H1 (cell line): ENCODE data around the gene ANXA1. TPM values are rescaled to one million over a fixed set of nuclear protein-coding genes. Genes with fewer than 3 reads are reported as not detected.

ENCODE experiments used
- CTCF ChIA-PET: fragments of 300-600 bp; sonication (Branson Sonifier 250); formaldehyde crosslinking; loops from one replicate; lab custom pipeline; 2021; ENCODE audit not compliant: partially characterized antibody; lab: Charles Lee
- POLR2A ChIA-PET: fragments of 300-600 bp; sonication (Branson Sonifier 250); formaldehyde crosslinking; loops from one replicate; lab custom pipeline; 2021; ENCODE audit warnings: inconsistent platforms; ENCODE audit not compliant: partially characterized antibody; lab: Charles Lee
- DNase-seq, 2 experiments: peaks; one replicate each; pipeline versions ENCODE4 v3.0.0 to v3.0.0-alpha.2; 2010 to 2022; ENCODE audit warnings: low spot score in 2 of 2, low read depth in 1 of 2, mixed read lengths in 1 of 2
- FAIRE-seq: peaks from 2 replicates; lab custom pipeline; 2011; peaks lifted over from hg19 to GRCh38; lab: Jason Lieb, UNC
- H2AFZ ChIP-seq: 2 replicates; pipeline ENCODE4 v1.8.1; 2012; ENCODE audit warnings: low read length, inconsistent platforms
- H2AK5ac ChIP-seq: 2 replicates; pipeline ENCODE4 v1.6.1; 2013; ENCODE audit warnings: low read depth, low read length
- H2BK120ac ChIP-seq: replicated peaks from 2 replicates; pipeline ENCODE3; 2013; ENCODE audit warnings: low read depth, low read length, inconsistent platforms
- H2BK12ac ChIP-seq: 2 replicates; pipeline ENCODE4 v1.6.1; 2013; ENCODE audit warnings: low read depth, low read length
- H2BK15ac ChIP-seq: 2 replicates; pipeline ENCODE4 v1.6.1; 2013; ENCODE audit warnings: low read length
- H2BK20ac ChIP-seq: 2 replicates; pipeline ENCODE4 v1.6.1; 2013; ENCODE audit warnings: low read length
- H2BK5ac ChIP-seq: 2 replicates; pipeline ENCODE4 v1.6.1; 2013; ENCODE audit warnings: low read depth, low read length
- H3K14ac ChIP-seq: 2 replicates; pipeline ENCODE4 v1.6.1; 2013; ENCODE audit warnings: inconsistent platforms; ENCODE audit not compliant: insufficient read length
- H3K18ac ChIP-seq: 2 replicates; pipeline ENCODE4 v1.6.1; 2013; ENCODE audit warnings: low read length; ENCODE audit errors: extremely low read depth
- H3K23ac ChIP-seq: 2 replicates; pipeline ENCODE4 v1.6.1; 2013; ENCODE audit warnings: inconsistent platforms; ENCODE audit not compliant: insufficient read length
- H3K23me2 ChIP-seq: 2 replicates; pipeline ENCODE4 v1.6.1; 2013; ENCODE audit warnings: low read depth, low read length
- H3K27ac ChIP-seq: 2 replicates; pipeline ENCODE4 v1.6.1; 2011; ENCODE audit warnings: low read depth, low read length, inconsistent platforms
- H3K27me3 ChIP-seq, 4 experiments: replicated peaks in 1 of 4; 1 replicate in 1 of 4; 2 replicates in 3 of 4; pipeline versions ENCODE4 v1.6.1 to v1.8.1; 2011 to 2013; ENCODE audit warnings: low read length in 3 of 4, mild to moderate bottlenecking in 3 of 4, inconsistent platforms in 2 of 4, mixed read lengths in 2 of 4, moderate library complexity in 1 of 4; ENCODE audit not compliant: control insufficient read depth in 3 of 4, insufficient read depth in 3 of 4; ENCODE audit errors: extremely low read depth in 1 of 4
- H3K36me3 ChIP-seq, 4 experiments: 2 replicates each; pipeline versions ENCODE4 v1.6.1 to v1.8.1; 2011 to 2013; ENCODE audit warnings: mild to moderate bottlenecking in 4 of 4, low read length in 3 of 4, moderate library complexity in 2 of 4, control low read depth in 1 of 4, inconsistent platforms in 1 of 4; ENCODE audit not compliant: insufficient read depth in 4 of 4, control insufficient read depth in 2 of 4
- H3K4ac ChIP-seq: replicated peaks from 2 replicates; pipeline ENCODE3; 2013; ENCODE audit warnings: low read length, low read depth, mixed read lengths, inconsistent platforms; ENCODE audit not compliant: insufficient read length
- H3K4me1 ChIP-seq, 4 experiments: replicated peaks in 1 of 4; 1 replicate in 1 of 4; 2 replicates in 3 of 4; pipeline versions ENCODE4 v1.6.1 to v1.8.1; 2011 to 2013; ENCODE audit warnings: low read length in 3 of 4, inconsistent platforms in 2 of 4, mixed read lengths in 1 of 4; ENCODE audit not compliant: insufficient read depth in 4 of 4, control insufficient read depth in 3 of 4
- H3K4me2 ChIP-seq, 2 experiments: 2 replicates each; pipeline versions ENCODE4 v1.6.1 to v1.8.1; 2011 to 2013; ENCODE audit warnings: low read depth in 2 of 2, low read length in 2 of 2, control low read depth in 1 of 2, inconsistent platforms in 1 of 2, mild to moderate bottlenecking in 1 of 2; ENCODE audit not compliant: insufficient read depth in 1 of 2
- H3K4me3 ChIP-seq, 4 experiments: fragments of 200-600, 300-600 bp in 1 of 4; sonication (generic), shearing (Covaris generic), sonication (Bioruptor Twin) in 1 of 4; 2 replicates each; pipeline versions ENCODE4 v1.5.1 to v1.8.1; 2011 to 2016; ENCODE audit warnings: low read length in 4 of 4, low read depth in 3 of 4, control low read depth in 2 of 4, inconsistent platforms in 2 of 4, mild to moderate bottlenecking in 2 of 4, mixed read lengths in 1 of 4, moderate library complexity in 1 of 4; ENCODE audit not compliant: insufficient read depth in 2 of 4; ENCODE audit errors: extremely low read depth in 1 of 4
- H3K56ac ChIP-seq: replicated peaks from 2 replicates; pipeline ENCODE3; 2013; ENCODE audit warnings: low read depth, mild to moderate bottlenecking, mixed read lengths, low read length, inconsistent platforms; ENCODE audit not compliant: insufficient read length
- H3K79me1 ChIP-seq: 2 replicates; pipeline ENCODE4 v1.6.1; 2013; ENCODE audit warnings: low read depth, low read length, control low read depth
- H3K79me2 ChIP-seq, 2 experiments: 2 replicates each; pipeline versions ENCODE4 v1.6.1 to v1.8.1; 2012 to 2013; ENCODE audit warnings: low read length in 2 of 2, mild to moderate bottlenecking in 2 of 2, inconsistent platforms in 1 of 2; ENCODE audit not compliant: insufficient read depth in 2 of 2, control insufficient read depth in 1 of 2
- H3K9ac ChIP-seq, 4 experiments: replicated peaks in 1 of 4; 1 replicate in 1 of 4; 2 replicates in 3 of 4; pipeline versions ENCODE4 v1.6.1 to v1.8.1; 2011 to 2013; ENCODE audit warnings: low read depth in 3 of 4, low read length in 3 of 4, control low read depth in 2 of 4, mild to moderate bottlenecking in 2 of 4, moderate library complexity in 2 of 4, inconsistent platforms in 1 of 4; ENCODE audit errors: extremely low read depth in 1 of 4
- H3K9me3 ChIP-seq, 2 experiments: 2 replicates each; pipeline versions ENCODE4 v1.6.1 to v1.8.1; 2012 to 2013; ENCODE audit warnings: mild to moderate bottlenecking in 2 of 2, moderate library complexity in 2 of 2, control low read depth in 1 of 2, inconsistent platforms in 1 of 2, low read depth in 1 of 2, low read length in 1 of 2, mixed read lengths in 1 of 2; ENCODE audit not compliant: insufficient read depth in 2 of 2
- H4K20me1 ChIP-seq, 2 experiments: replicated peaks in 1 of 2; 2 replicates each; pipeline versions ENCODE3 to v1.8.1; 2011 to 2013; ENCODE audit warnings: inconsistent platforms in 2 of 2, low read length in 2 of 2, mild to moderate bottlenecking in 1 of 2; ENCODE audit not compliant: insufficient read depth in 2 of 2, control insufficient read depth in 1 of 2
- H4K5ac ChIP-seq: 2 replicates; pipeline ENCODE4 v1.6.1; 2013; ENCODE audit warnings: low read length, low read depth, mixed read lengths, inconsistent platforms; ENCODE audit not compliant: insufficient read length
- H4K8ac ChIP-seq: 2 replicates; pipeline ENCODE4 v1.8.0; 2013; ENCODE audit warnings: mild to moderate bottlenecking, moderate library complexity, low read length, inconsistent platforms; ENCODE audit not compliant: insufficient read depth; ENCODE audit errors: extremely low read depth
- H4K91ac ChIP-seq: replicated peaks from 2 replicates; pipeline ENCODE3; 2013; ENCODE audit warnings: low read length, mixed read lengths, inconsistent platforms; ENCODE audit not compliant: insufficient read length
- CEBPB ChIP-seq: IDR thresholded peaks from 2 replicates; pipeline ENCODE4 v1.6.1; 2012; ENCODE audit warnings: low read depth, low read length
- EP300 ChIP-seq, 2 experiments: IDR thresholded peaks; 1 replicate in 1 of 2; 2 replicates in 1 of 2; pipeline ENCODE4 v1.6.1; 2011 to 2012; ENCODE audit warnings: low read depth in 2 of 2, low read length in 2 of 2, mild to moderate bottlenecking in 2 of 2, borderline replicate concordance in 1 of 2, inconsistent platforms in 1 of 2, moderate library complexity in 1 of 2
- JUN ChIP-seq: IDR thresholded peaks from 2 replicates; pipeline ENCODE4 v1.6.1; 2011; ENCODE audit warnings: low read depth, mild to moderate bottlenecking, improper control_type of control experiment, low read length
- MAFK ChIP-seq: IDR thresholded peaks from 2 replicates; pipeline ENCODE4 v1.6.1; 2012; ENCODE audit warnings: low read depth, mild to moderate bottlenecking, improper control_type of control experiment, low read length
- POLR2AphosphoS5 ChIP-seq: IDR thresholded peaks from 2 replicates; pipeline ENCODE4 v1.6.1; 2011; ENCODE audit warnings: low read depth, low read length
- POU5F1 ChIP-seq: IDR thresholded peaks from 2 replicates; pipeline ENCODE4 v1.6.1; 2011; ENCODE audit warnings: low read depth, mild to moderate bottlenecking, low read length, moderate library complexity
- RFX5 ChIP-seq: IDR thresholded peaks from 2 replicates; pipeline ENCODE4 v1.6.1; 2011; ENCODE audit warnings: low read depth, low read length, improper control_type of control experiment, borderline replicate concordance
- SP4 ChIP-seq: IDR thresholded peaks from 2 replicates; pipeline ENCODE4 v1.6.1; 2012; ENCODE audit warnings: low read length, inconsistent platforms
- WGBS, 2 experiments: shearing (Covaris generic) in 1 of 2; methylation state at CpG; one replicate each; pipeline versions ENCODE4 v1.1.6 to v1.1.7; 2013 to 2015; ENCODE audit warnings: low lambda C conversion rate in 2 of 2, mixed read lengths in 2 of 2, inconsistent platforms in 1 of 2, low coverage in 1 of 2, missing lambda C conversion rate in 1 of 2; ENCODE audit not compliant: insufficient replicate concordance in 2 of 2, insufficient coverage in 1 of 2, insufficient read length in 1 of 2; ENCODE audit errors: extremely low coverage in 1 of 2, missing lambda C conversion rate in 1 of 2; 5-methylcytosine and 5-hydroxymethylcytosine counted together
- polyA plus RNA-seq, 7 experiments: library from polyadenylated mRNA; depleted of rRNA in 3 of 7; stranded (reverse) in 5 of 7; unstranded in 2 of 7; fragments of >200 nt in 5 of 7; fragments of 200-250 nt in 2 of 7; gene quantifications; 1 replicate in 5 of 7; 2 replicates in 1 of 7; 4 replicates in 1 of 7; pipeline versions ENCODE4 v1.2.1 to v1.2.3, GENCODE V29; 2011 to 2013; ENCODE audit warnings: missing spikeins in 2 of 7, mixed read lengths in 2 of 7
- total RNA-seq: library from RNA; stranded (reverse); fragmentation: NEBNext Ultra II Directional; extraction: Animal tissue kit (Norgen Biotek cat#: 25700); gene quantifications from 2 replicates; pipeline ENCODE4 v1.2.1, GENCODE V29; 2021
- TF ChIP-seq, protein P1 (sequence below): IDR thresholded peaks from 2 replicates; pipeline ENCODE4 v1.6.1; 2012; ENCODE audit warnings: low read length, inconsistent platforms

ANXA1 gene
- total and polyA plus RNA-seq, 2 of the 8 experiments (the other 6 are each of a cell fraction or from before 2014, with no cell fraction given) = 0.71 to 5.7 TPM

DNA sequence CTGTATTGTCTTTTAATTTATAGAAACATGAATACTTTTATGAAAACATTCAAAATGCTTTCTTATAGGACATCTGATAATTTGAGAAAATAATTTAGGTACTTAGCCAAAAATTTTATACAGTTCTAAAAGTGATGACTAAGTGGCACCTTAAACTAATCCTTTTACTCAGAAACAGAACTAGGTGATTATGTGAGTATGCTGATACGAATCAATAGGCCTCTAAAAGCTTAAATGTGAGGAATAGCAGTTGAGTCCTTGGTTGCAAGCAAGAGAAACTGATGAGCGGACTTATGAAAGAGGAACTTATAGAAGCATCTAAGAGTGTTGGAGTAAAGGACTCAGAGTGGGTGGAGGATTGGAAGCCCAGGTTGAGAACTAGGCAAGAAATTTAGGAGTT, 26.4 kb downstream of the ANXA1 start:
- H2BK20ac ChIP-seq = no peak overlapping the region
- no peaks in the 10 kb centered on the region for H3K9me3 ChIP-seq
- H3K79me2 ChIP-seq = no peaks in the 10 kb centered on the region
- H3K14ac ChIP-seq = no peak overlapping the region
- H3K23ac ChIP-seq = no peak overlapping the region
- H4K8ac ChIP-seq = no peak overlapping the region
- WGBS, 2 experiments = 58% methylated on average over 2 of the region's 2 CpGs; no CpG with 5 or more reads in 1 of the 2 experiments
- no peak overlapping the region for H3K4ac ChIP-seq
- H2BK120ac ChIP-seq = no peak overlapping the region
- no peak overlapping the region for H3K4me2 ChIP-seq
- H3K4me1 ChIP-seq = no peaks in the 10 kb centered on the region
- no peaks in the 10 kb centered on the region for H3K27me3 ChIP-seq
- H2AK5ac ChIP-seq = no peak overlapping the region
- H2BK5ac ChIP-seq = no peak overlapping the region
- H2BK15ac ChIP-seq = no peak overlapping the region
- no peak overlapping the region for H2AFZ ChIP-seq
- CTCF ChIA-PET = interaction anchor here (1.7 to 4.3 kb wide), 5 partner anchors 22 to 306 kb away, joined by 5 to 28 read pairs (median 9); no protein-coding TSS in a partner anchor
- no peak overlapping the region for H4K91ac ChIP-seq
- H3K79me1 ChIP-seq = no peaks in the 10 kb centered on the region
- DNase-seq (no peak), FAIRE-seq (no peak)
- H3K56ac ChIP-seq = no peak overlapping the region
- H3K9ac ChIP-seq = no peak overlapping the region
- no peak overlapping the region for H3K4me3 ChIP-seq
- no peak overlapping the region for H4K5ac ChIP-seq
- H3K18ac ChIP-seq = no peak overlapping the region
- H2BK12ac ChIP-seq = no peak overlapping the region
- no peak overlapping the region for H3K27ac ChIP-seq
- no peaks in the 10 kb centered on the region for H3K23me2 ChIP-seq
- no peaks in the 10 kb centered on the region for H4K20me1 ChIP-seq
- POLR2A ChIA-PET = interaction anchor here (0.9 kb wide), 1 partner anchor 11 kb away, joined by 3 read pairs; no protein-coding TSS in a partner anchor
- no peaks in the 10 kb centered on the region for H3K36me3 ChIP-seq
- TF ChIP-seq, protein P1, sequence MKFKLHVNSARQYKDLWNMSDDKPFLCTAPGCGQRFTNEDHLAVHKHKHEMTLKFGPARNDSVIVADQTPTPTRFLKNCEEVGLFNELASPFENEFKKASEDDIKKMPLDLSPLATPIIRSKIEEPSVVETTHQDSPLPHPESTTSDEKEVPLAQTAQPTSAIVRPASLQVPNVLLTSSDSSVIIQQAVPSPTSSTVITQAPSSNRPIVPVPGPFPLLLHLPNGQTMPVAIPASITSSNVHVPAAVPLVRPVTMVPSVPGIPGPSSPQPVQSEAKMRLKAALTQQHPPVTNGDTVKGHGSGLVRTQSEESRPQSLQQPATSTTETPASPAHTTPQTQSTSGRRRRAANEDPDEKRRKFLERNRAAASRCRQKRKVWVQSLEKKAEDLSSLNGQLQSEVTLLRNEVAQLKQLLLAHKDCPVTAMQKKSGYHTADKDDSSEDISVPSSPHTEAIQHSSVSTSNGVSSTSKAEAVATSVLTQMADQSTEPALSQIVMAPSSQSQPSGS = no peak
- TF ChIP-seq POLR2AphosphoS5 = no peak
- no peak for TF ChIP-seq EP300 (IDR thresholded peaks at IDR 0.05; ENCODE audit: borderline replicate concordance in 1 of 2, low read depth in 2 of 2, low read length in 2 of 2)
- no peak for TF ChIP-seq CEBPB
- TF ChIP-seq JUN = no peak
- TF ChIP-seq SP4 = no peak
- TF ChIP-seq RFX5 = no peak
- no peak for TF ChIP-seq MAFK
- no peak for TF ChIP-seq POU5F1
